Measurements from ENCODE around the gene DCLK2. TPM values are rescaled to one million over a fixed set of nuclear protein-coding genes. Genes with fewer than 3 reads are reported as not detected.
"Not testable (repeated sequence)": the region's sequence is repeated elsewhere in the genome, so short reads cannot be mapped to it uniquely, and the experiment has no call there.

DCLK2 gene
- total RNA-seq, 1 experiment from 2014 or later: 5.2 TPM

DNA sequence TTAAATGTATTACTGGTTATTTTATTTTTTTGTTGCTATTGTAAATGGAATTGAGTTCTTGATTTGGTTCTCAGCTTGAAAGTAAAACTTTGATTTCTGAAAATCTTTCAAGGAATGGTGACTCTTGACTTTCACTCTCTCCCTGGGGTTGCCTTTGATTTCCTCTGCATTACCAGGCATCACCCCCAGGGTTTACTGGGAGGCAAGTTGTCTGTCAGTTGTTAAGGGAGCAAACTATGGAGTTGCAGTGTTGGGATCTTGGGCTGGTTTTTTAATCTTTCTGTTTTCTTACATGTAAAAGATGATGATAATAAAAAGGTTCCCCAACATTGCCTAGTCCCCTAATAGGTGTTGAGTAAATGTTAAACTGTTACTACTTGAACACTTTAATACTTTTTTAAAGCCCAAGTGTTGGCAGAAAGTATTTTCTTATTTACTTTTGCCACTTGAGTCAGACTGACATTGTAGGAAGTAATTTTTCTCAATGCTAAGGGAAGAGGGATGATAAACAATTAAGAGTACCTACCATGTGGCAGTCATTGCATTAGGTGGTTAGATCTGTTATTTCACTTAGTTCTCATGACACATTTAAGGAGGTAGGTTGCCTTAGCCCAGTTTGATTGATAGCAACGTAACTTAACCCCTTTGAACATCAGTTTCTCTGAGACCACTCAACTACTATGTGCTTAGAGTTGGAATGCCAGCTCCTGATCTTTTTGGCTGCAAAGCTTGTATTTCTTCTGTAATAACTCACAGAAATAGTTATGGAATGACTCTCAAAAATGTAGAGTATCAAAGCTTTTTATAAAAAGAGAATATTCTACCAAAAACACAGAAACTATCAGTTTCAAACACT is 67.1 kb downstream of the DCLK2 start:
- no peak for DNase-seq (ENCODE audit: low read depth)

DNA sequence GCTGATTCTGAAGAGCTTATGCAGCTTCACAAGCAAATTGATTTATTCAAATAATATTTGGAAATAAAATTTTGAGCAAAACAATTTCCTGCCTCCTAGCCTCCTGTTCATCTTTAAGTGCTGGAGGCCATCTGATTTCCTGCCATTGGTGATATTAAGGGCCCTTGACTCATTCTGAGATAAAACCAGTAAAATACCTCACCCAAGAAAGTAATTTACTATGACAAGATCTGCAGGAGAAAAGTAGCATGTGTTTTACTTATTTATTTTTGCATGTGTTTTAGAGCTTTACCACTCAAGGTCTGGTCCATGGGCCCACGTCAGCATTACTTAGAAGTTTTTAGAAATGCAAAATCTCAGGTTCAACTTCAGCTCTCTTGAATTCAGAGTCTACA is 67.7 kb downstream of the DCLK2 start:
- peak; percentile 11 for DNase-seq (ENCODE audit: low read depth)

DNA sequence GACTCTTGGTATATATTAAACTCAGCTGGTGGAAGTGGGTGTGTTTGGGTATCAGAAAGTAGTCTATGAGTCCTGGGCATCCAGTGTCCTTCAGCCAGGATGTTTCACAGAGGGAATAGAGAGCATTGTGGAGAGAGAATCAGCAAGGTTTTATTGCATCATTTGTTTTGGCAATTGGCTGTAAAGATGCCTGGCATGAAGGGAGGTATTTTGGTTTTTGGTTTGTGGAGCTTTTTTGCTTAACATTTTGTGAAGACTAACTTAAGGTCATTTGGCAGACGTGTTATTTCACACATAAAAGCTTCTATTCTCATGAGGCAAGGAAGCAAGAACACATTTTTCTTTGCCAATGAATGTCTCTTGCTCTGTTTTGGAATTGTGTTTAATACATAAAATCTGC is 71.1 kb downstream of the DCLK2 start:
- no peak for DNase-seq (ENCODE audit: low read depth)

DNA sequence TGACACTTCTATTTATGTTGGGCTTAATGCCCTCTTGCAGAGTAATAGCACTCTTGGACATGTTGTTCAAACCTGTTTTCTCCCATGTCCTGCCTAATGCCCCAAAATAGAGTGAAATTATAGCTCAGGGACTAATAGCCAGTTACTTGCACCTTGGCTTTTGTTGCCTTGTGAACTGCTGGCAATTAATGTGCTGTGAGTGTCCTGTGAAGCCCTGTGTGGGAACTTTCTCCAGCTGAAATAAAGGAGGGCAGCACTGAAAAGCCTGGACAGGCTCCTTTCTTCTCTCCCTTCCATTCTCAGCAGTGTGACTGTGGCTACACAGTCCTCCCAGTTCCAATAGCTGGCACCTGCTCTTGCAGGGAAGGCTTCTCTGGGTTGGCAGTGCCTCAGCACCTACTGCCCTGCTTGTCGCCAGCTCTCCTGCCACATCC is 72.4 kb downstream of the DCLK2 start:
- DNase-seq (ENCODE audit: low read depth): no peak

DNA sequence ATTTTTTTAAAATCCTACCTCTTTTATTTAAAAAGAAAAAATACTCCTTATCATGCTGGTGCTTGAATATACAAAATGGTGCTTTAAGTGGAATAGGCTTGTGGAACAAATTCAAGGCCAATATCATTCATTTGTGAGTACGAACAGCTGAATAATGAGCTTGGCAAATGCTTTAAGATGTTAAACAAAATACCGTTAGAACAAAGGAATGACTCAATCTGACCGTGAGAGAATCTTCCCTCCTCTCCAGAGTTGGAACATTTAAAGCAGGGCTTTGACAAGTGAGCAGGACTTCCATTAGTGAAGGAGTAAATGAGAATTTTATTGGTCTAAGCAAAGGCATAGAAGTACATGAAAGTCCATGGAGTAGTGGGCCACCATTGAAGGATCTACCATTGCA is 74.5 kb downstream of the DCLK2 start:
- DNase-seq (ENCODE audit: low read depth): peak; percentile 25

DNA sequence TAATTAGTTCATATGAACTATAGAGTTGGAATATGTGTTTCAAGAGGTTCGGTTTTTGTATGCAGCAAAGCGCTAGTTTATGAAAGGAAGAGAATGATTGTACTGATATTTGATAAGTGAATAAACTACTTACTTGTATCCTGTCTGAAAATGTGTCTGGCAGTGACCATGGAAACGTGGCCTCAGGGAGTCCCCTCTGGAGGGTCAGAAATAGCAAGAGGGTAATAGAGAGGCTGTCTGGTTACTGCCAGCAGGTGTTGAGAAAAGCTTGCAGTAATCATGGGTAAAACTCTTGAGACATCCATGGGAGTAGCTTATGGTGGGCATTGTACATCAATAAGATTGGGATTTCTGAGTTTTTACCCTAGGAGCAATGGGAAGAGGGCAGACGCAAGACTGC is 77.1 kb downstream of the DCLK2 start:
- DNase-seq (ENCODE audit: low read depth): no peak

DNA sequence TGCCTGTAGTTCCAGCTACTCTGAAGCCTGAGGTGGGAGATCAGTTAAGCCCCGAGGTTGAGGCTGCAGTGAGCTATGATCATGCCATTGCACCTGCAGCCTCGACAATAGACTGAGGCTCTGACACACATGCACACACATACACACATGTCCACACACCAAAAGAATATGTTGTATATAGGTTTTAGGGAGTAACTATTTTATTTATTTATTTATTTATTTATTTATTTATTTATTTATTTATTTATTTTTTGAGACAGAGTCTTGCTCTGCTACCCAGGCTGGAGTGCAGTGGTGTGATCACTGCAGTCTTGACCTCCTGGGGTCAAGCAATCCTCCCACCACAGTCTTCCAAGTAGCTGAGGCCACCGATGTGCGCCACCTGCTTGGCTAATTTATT is 78.3 kb downstream of the DCLK2 start:
- no peak for DNase-seq (ENCODE audit: low read depth)

DNA sequence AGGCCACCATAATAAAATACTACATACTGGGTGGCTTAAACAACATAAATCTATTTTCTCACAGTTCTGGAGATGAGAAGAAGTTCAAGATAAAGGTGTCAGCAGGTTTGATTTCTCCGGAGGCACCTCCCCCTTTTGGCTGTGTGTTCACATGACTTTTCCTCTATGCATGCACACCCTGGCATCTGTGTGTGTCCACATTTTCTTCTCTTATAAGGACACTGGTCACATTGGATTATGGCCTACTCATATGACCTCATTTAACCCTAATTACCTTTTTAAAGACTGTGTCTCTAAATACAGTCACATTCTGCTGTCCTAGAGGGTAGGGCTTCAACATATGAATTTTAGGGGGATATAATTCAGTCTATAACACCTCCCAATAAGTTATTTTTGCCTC is 79.8 kb downstream of the DCLK2 start:
- DNase-seq (ENCODE audit: low read depth): no peak

DNA sequence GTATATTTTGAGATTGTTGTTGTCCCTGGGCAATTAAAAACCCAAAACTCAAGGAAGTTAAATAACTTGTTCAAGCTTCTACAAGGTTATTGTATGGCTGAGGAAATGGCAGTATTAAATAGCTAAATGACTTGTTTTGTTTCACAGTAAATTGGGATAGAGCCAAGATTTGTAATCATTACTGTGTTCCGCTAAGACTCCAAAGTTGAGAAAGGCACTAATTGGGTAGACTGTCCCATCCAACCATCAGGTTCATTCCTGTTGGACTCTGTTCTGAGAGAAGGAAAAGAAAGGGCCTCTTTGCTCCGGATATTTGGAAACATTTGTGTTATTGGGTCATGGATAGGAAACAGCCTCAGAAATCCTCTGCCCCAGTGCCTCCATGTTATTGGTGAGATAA is 82.2 kb downstream of the DCLK2 start:
- DNase-seq (ENCODE audit: low read depth): no peak

DNA sequence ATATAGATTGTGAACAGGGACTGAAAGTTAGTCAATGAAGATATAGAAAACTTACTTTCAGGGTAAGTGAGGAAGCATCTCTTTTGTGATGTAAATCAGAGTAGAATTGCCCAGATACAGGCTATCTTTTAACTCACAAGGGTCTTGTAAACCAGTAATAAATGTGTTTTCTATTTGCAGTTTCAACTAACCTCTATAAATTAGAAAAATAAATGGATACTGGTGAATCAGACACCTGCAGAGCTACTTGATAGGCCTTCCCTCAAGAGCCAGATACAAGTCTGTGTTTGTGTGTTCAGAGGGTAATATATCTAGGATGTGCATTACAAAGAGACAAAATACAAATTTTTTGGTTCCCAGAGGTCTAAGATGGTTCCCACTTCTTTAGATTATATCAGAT is 82.9 kb downstream of the DCLK2 start:
- DNase-seq (ENCODE audit: low read depth): no peak

DNA sequence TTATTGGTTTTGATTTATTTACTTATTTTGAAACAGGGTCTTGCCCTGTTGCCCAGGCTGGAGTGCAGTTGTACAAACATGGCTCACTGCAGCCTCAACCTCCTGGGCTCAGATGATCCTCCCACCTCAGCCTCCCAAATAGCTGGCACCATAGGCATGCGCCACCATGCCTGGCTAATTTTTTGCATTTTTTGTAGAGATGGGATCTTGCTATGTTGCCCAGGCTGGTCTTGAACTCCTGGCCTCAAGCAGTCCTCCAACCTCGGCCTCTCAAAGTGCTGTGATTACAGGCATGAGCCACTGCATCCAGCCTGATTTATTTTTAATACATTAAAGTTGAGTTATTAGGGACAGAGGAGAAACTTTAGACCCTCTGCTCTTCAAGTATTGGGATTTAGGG is 83.8 kb downstream of the DCLK2 start:
- not testable (repeated sequence) for DNase-seq (ENCODE audit: low read depth)

DNA sequence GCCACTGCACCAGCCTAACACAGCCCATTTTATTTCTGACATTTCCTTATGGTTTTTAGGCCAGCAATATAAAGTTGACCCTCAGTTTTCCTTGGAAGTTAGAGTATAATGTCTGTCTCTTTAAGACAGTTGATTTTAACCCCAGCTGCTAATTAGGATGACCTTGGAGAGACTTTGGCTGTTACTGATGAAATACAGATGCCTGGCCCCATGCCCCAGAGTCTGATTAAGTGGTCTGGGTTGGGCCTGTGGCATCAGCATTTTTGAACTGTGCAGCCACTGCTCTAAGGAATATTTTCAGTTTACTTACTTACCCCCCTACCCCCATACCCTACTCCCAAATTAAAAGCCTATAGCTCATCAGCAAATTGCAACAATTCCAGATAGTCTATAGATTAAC is 85.8 kb downstream of the DCLK2 start:
- no peak for DNase-seq (ENCODE audit: low read depth)

DNA sequence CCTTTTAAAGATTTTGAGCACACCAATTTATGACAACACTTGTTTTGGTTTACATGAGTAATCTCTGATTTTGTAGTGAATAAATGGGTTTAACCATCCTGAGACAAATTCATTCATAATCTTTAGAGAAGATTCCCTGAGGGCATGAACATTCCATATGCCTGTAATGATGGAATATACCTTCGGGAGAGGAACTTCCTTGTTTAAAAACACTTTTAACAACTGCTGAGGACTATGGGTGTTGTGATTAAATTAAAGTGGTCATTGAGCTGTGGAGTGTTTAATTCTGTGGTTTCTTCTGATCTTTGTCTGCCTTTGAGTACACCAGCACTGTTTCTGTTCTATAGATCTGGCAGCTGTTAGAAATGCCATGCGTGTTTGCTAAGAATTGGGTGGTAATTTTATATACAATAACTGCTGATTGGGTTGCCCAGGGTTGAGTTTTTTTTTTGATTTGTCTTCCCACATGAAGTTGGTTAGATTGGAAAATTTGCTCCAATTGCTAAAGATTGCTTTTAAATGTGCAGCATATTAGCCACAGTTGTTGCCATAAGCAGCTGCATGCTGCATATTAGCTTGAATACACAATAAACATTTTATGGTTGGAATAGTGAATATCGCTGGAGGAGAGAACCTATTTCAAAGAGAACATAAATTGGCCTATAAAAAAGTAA is 86.8 kb downstream of the DCLK2 start:
- no peak for DNase-seq (ENCODE audit: low read depth)

DNA sequence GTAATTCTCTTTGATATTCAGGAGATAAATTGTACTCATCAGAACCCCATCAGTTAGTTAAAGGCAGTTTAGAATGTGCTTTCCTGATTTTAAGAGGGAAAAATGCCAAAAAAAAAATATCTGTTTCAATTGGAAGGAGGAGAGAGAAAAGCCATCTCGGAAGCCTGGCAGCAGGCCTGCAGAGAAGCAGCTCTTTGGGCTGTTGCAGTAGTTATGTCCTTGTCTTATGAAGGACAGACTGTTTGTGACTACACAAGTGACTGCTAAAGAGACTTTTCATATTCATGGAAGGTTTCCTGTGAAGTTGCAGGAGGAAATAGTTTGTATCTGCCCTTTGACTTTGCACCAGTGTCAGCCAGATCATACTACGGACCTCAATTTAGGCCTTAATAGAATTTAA is 88.8 kb downstream of the DCLK2 start:
- no peak for DNase-seq (ENCODE audit: low read depth)

DNA sequence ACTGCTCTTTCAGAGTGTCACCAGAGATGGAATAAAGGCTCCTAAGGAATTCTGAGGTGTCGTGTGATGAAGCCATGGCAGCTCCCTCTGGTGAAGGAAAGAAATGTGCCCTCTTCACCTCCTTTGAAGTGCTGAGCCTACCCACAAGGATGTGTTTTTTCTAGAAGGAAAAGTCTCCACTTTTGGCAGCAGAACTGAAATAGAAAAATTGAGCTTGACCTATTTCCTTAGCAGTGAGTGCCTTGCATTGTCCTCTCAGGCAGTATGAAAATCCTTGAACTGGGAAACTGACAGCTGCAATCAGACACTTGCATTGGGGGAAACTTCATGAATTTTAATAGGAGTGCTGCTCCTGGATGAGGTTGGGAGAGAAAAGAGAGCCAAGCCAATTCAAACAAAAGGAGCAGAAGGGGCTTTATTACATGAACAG is 95.2 kb downstream of the DCLK2 start:
- no peak for DNase-seq (ENCODE audit: low read depth)

DNA sequence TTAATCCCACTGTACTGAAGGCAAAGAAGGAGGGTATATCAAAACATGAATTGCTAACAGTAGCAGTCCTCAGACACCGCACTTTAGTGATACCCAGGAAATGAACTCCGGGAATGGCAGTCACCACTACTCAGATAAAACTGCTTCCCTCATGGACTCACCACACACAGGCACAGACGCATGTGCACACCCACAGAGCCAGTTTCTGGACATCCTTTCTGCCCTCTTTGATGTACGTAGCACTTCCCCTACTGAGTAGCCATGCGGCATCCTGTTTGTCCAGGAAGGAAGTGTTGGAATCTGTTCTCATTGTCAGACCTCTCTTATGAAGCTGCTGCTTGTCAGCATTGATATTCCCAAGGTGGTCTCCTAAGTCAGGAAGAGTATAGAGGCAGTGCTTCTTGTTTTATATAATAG is 95.7 kb downstream of the DCLK2 start:
- peak; percentile 3 for DNase-seq (ENCODE audit: low read depth)

DNA sequence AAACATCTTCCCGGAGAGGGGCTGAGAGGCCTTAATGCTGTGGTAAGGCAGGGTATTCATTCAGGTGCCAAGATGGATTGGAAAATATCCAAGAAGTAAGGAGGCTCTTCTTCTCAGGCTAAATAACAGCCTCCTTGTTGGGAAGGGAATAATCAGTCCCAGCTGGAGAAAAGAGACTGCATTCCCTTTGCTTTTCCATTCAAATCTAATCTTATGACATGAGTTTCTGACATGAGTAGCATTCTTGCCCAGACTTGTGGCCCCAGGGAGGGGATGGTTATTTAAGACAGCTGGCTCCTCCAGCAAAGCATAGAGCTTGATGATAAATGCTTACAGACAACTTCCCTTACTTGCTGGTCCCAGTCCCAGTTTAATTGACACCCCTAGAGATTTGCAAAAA is 98.3 kb downstream of the DCLK2 start:
- no peak for DNase-seq (ENCODE audit: low read depth)

DNA sequence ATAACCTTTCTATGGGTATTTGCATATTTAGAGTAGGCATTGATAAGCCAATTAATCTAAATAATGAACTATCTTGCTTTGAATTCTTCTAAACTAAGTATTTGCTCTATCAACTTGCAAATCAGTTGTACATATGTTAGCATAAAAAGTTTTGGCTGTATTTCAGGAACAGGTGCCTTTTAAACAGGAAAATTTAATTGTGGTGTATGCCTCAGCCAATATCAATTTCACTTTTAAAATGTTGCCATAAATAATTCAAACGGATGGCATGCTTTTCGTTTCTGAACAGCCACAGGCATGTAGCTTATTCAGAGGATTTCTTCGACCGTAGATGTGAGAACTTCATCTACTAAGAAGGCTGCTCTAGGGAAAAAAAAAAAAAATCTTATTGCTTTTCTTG is 99.9 kb downstream of the DCLK2 start:
- no peak for DNase-seq (ENCODE audit: low read depth)

DNA sequence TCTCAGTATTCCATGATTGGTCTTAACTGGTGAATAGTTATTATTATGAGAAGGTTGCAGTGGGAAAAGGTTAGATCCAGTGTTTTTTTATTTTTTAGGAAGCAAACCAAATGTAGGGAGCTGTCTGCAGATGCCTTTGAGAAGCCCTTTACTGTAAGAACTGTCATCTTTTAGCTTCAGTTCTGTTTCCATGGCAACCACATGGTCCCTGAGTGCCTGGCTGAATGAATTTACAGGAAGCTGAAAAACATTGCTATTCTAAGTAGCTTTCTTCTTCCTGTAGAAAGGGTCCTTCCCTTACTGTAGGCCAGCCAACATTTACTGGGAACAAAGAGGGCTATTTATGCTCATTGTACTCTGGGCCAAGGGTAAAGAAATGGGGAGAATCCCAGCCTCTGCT is 103.3 kb downstream of the DCLK2 start:
- DNase-seq (ENCODE audit: low read depth): peak; percentile 49

DNA sequence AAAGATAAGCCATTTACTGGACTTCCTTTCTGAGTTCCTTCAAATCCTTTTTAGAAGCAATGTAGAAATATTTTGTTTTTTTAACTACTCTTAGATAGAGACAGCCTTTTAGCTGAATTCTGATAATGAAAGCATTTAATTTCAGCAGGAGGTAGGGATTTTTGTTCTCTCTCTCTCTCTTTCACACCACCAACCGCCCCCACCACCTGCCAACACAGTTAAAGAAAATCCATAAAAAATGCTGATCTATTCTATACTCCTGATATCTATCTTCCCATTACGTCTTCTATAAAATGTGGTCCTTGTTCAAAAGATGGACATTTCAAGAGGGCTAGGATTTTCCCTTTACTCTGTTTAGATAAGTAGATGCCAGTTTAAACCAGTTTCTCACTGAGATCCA is 104.5 kb downstream of the DCLK2 start:
- DNase-seq (ENCODE audit: low read depth): no peak

DNA sequence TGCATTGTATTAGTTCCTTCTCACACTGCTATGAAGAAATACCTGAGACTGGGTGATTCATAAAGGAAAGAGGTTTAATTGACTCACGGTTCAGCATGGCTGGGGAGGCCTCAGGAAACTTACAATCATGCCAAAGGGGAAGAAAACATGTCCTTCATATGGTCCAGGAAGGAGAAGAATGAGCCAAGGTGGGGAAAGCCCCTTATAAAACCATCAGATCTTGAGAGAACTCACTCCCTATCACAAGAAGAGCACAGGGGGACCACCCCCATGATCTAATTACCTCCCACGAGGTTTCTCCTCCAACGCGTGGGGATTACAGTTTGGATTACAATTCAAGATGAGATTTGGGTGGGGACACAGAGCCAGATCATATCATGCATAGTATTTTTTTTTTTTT is 106.8 kb downstream of the DCLK2 start:
- DNase-seq (ENCODE audit: low read depth): not testable (repeated sequence)

DNA sequence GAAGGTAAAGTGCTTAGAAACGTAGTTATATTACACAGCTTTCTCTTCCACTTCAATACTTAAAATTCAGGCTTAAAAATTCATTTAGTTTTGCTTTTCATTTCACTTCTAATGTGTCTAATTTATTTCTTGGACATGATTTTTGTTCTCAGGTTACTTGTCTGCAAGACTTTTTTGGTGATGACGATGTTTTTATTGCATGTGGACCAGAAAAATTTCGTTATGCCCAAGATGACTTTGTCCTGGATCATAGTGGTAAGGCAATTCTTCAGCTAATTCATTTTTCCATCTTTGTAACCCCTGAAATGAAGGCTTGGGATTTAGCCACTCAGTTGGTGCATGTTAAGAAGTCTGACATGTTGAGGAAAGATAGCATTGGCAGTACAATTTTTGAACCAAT is 114.7 kb downstream of the DCLK2 start:
- DNase-seq (ENCODE audit: low read depth): no peak

DNA sequence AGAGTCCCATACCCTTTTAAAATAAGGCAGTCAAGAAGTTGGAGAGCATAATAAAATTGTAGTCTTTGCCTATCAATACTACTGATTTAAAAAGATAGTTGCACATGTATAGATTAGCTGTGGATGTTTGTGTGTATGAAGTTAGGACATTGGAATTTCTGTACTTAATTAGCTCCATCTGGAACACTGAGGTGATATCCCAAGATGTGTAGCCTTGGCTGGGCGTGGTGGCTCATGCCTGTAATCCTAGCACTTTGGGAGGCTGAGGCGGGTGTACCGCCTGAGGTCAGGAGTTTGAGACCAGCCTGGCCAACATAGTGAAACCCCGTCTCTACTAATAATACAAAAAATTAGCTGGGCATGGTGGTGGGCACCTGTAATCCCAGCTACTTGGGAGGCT is 119.0 kb downstream of the DCLK2 start:
- not testable (repeated sequence) for DNase-seq (ENCODE audit: low read depth)
